ENCODE results near the gene CERS3. TPM values are rescaled to one million over a fixed set of nuclear protein-coding genes. Genes with fewer than 3 reads are reported as not detected.

The CERS3 gene
- total RNA-seq, 4 donors from 2014 or later: not detected

DNA sequence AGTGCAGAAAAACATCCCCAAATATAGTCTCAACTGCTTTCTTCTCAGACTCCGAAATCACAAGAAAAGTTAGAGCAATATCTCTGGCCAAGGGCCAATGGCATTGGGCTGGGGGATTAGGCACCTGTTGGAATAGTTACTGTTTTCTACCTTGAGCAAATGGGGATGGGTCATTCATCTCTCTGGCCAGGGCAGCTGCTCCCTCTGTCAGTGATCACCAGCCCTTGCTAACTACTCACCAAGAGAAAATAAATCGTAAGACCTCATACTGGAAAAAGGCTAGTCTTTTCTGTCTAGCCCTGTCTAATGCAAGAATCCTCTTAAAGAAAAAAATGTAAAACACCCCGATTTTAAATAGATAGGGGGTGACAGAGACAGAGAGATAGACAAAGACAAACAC, 10.9 kb downstream of the CERS3 start:
- no peaks in the 10 kb centered on the region for H3K9me3 ChIP-seq
- H3K27ac ChIP-seq: no peak overlapping the region
- H3K4me1 ChIP-seq: no peaks in the 10 kb centered on the region
- H3K36me3 ChIP-seq: no peaks in the 10 kb centered on the region
- no peak for DNase-seq
- in situ Hi-C loops (cut with MboI; ENCODE audit: low pct_ligation_motif_present in 1 of 4, low pct_unique_long_range_greater_than_20kb in 1 of 4, low sequenced_read_pairs in 3 of 4) (no loop called here), intact Hi-C loops (cut with DNase I; ENCODE audit: low total_unique reads) (no loop called here)
- TF ChIP-seq, protein P1, sequence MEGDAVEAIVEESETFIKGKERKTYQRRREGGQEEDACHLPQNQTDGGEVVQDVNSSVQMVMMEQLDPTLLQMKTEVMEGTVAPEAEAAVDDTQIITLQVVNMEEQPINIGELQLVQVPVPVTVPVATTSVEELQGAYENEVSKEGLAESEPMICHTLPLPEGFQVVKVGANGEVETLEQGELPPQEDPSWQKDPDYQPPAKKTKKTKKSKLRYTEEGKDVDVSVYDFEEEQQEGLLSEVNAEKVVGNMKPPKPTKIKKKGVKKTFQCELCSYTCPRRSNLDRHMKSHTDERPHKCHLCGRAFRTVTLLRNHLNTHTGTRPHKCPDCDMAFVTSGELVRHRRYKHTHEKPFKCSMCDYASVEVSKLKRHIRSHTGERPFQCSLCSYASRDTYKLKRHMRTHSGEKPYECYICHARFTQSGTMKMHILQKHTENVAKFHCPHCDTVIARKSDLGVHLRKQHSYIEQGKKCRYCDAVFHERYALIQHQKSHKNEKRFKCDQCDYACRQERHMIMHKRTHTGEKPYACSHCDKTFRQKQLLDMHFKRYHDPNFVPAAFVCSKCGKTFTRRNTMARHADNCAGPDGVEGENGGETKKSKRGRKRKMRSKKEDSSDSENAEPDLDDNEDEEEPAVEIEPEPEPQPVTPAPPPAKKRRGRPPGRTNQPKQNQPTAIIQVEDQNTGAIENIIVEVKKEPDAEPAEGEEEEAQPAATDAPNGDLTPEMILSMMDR (IDR thresholded peaks at IDR 0.05): no peak
- TF ChIP-seq POLR2A (IDR thresholded peaks at IDR 0.05) (no peak), POLR2AphosphoS5 (IDR thresholded peaks at IDR 0.05) (no peak), EP300 (IDR thresholded peaks at IDR 0.05; ENCODE audit: low read depth) (no peak)
- H3K27me3 ChIP-seq: no peaks in the 10 kb centered on the region
- no peak overlapping the region for H3K4me3 ChIP-seq
- WGBS, 2 donors (ENCODE audit: low coverage in 1 of 2): 65% methylated on average over 2 to 3 of the region's 3 CpGs

DNA sequence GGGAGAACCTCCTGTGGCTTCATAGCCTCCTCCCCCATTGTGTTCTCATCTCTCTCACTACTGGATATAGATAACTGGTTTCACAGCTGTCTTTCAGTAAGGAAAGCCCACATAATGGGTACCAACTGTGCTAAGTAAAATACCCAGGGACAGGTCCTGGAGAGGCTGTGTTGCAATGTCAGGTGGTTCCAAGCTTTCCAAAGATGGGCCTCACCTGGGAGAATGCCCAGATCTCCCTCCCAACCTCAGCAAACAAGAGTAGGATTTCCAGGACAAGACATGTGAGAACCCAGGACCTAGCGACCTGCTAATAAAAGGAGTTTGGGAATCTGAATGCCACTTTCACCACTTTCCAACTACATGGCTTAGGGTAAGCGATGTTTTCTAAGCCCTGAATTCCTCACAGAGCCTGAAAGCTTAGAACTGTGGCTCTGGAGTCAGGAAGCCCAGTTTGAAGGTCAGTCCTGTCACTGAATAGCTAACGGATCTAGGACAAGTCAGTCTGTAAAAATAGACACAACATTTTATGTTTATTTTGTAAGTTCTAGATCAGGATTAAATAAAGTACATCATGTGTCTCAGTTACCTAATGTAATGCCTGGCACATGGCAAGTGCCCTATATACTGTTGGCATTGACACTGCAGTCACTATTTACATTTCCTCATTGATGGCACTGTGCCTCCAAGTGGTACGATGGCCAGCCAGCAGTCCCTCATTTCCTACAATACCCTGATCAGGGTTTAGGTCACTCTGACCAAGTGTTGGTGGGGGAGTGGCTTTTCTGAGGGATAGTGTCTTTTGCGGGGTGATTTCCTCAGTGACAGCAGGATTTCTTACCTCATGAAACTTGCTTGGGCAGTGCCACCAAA, 11.9 kb downstream of the CERS3 start:
- intact Hi-C loops (cut with DNase I; ENCODE audit: low total_unique reads): no loop called here
- no peaks in the 10 kb centered on the region for H3K36me3 ChIP-seq
- no peaks in the 10 kb centered on the region for H3K9me3 ChIP-seq
- no peaks in the 10 kb centered on the region for H3K4me1 ChIP-seq
- no peak for DNase-seq
- H3K27ac ChIP-seq: no peak overlapping the region
- WGBS, 2 donors (ENCODE audit: low coverage in 1 of 2): 20 to 56% methylated on average over 1 to 5 of the region's 5 CpGs
- TF ChIP-seq POLR2AphosphoS5 (IDR thresholded peaks at IDR 0.05): no peak
- no peak for TF ChIP-seq POLR2A (IDR thresholded peaks at IDR 0.05)
- TF ChIP-seq, protein P1 (IDR thresholded peaks at IDR 0.05): no peak
- TF ChIP-seq EP300 (IDR thresholded peaks at IDR 0.05; ENCODE audit: low read depth): no peak
- H3K27me3 ChIP-seq: no peaks in the 10 kb centered on the region
- H3K4me3 ChIP-seq: no peak overlapping the region
- in situ Hi-C loops (cut with MboI; ENCODE audit: low pct_ligation_motif_present in 1 of 4, low pct_unique_long_range_greater_than_20kb in 1 of 4, low sequenced_read_pairs in 3 of 4): no loop called here

DNA sequence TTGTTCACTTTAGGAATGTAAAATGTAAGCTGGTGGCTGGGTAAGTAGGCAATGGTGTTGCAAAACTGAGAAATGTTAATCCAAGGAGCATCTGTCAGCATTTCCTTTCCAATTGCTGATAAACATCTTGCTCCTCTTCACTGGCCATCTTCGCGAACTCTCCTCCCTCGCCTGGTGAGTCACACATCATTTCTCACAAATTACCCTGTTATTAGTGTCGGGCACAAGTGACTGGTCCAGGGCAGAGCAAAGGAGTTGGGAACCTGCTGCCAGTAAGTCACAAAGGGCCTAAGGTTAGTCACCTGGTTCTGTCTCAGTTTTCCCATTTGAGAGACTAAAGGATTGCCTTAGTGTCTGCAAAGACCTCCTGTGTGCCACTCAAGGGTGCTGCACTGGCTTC, 13.0 kb downstream of the CERS3 start:
- in situ Hi-C loops (cut with MboI; ENCODE audit: low pct_ligation_motif_present in 1 of 4, low pct_unique_long_range_greater_than_20kb in 1 of 4, low sequenced_read_pairs in 3 of 4): no loop called here

DNA sequence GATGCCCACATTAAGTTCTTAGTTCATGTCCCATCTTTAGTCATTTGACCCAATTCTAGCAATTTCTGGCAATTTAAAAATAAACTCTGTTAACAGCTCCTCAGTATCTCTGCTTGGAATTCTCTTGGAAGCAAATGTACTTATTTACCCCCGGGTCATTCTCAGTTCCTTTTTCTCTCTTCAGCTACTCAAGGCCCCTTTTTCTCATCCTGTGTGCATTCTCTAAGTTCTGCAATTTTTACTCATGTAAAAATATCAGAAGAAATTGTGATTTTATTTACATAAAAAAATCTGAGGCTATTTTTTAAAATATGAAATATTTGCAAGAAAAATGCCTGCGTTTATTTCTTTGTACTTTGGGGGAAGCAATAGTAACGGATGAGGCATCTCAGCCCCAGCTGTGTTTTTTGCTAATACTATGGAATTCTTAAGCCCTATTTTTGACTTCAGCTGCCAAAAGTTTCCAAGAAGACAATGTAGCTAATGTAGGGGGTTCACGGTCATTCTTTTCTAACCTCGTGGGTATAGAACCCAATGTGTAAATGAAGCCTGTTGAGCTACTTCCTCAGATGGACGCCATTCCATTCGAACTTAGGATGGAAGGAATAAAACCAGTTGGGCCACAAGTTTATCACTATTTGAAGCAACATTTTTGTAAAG, 20.0 kb downstream of the CERS3 start:
- no peak for TF ChIP-seq POLR2A (IDR thresholded peaks at IDR 0.05)
- no peak for TF ChIP-seq EP300 (IDR thresholded peaks at IDR 0.05; ENCODE audit: low read depth)
- TF ChIP-seq, protein P1 (IDR thresholded peaks at IDR 0.05): no peak
- TF ChIP-seq POLR2AphosphoS5 (IDR thresholded peaks at IDR 0.05): no peak
- H3K27me3 ChIP-seq: no peaks in the 10 kb centered on the region
- H3K9me3 ChIP-seq: no peaks in the 10 kb centered on the region
- H3K4me1 ChIP-seq: no peaks in the 10 kb centered on the region
- H3K27ac ChIP-seq: no peak overlapping the region
- intact Hi-C loops (cut with DNase I; ENCODE audit: low total_unique reads) (no loop called here), in situ Hi-C loops (cut with MboI; ENCODE audit: low pct_ligation_motif_present in 1 of 4, low pct_unique_long_range_greater_than_20kb in 1 of 4, low sequenced_read_pairs in 3 of 4) (no loop called here)
- DNase-seq: no peak
- WGBS, 2 donors (ENCODE audit: low coverage in 1 of 2): 63 to 64% methylated on average over 5 to 7 of the region's 7 CpGs
- H3K36me3 ChIP-seq: no peaks in the 10 kb centered on the region
- H3K4me3 ChIP-seq: no peak overlapping the region

More for the DNA sequence above, 13.0 kb downstream of the CERS3 start:
- intact Hi-C loops (cut with DNase I; ENCODE audit: low total_unique reads): no loop called here
- Histone ChIP-seq H3K4me1 (no peaks in the 10 kb centered on the region), H3K27ac (no peak overlapping the region), H3K27me3 (no peaks in the 10 kb centered on the region), H3K36me3 (no peaks in the 10 kb centered on the region), H3K4me3 (no peak overlapping the region), H3K9me3 (no peaks in the 10 kb centered on the region)
- no peak for DNase-seq
- 64 to 94% methylated on average over 3 to 4 of the region's 4 CpGs for WGBS, 2 donors (ENCODE audit: low coverage in 1 of 2)
- TF ChIP-seq EP300 (IDR thresholded peaks at IDR 0.05; ENCODE audit: low read depth) (no peak), POLR2AphosphoS5 (IDR thresholded peaks at IDR 0.05) (no peak)
- TF ChIP-seq, protein P1 (IDR thresholded peaks at IDR 0.05): no peak
